ENCODE results near the gene MYL10.

The MYL10 gene

DNA sequence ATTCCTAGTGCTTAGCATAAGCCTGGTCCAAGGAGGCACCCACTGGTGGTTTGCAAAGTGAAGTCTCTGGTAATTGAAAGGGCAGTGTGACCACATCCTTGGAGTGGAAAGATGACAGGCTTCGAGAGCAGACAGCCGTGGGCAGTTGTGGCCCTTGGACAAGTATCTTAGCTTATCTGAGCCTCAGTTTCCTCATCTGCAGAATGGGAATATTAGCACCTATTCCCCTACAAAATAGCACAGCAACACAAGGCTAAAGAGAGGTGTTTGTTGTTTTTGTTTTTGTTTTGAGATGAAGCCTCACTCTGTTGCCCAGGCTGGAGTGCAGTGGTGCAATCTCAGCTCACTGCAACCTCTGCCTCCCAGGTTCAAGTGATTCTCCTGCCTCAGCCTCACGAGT is 29.3 kb downstream of the MYL10 start:
- no peaks in the 10 kb centered on the region for H3K9me3 ChIP-seq (ENCODE audit: control insufficient read depth, insufficient read depth, low read length)
- no peaks in the 10 kb centered on the region for H3F3A ChIP-seq (ENCODE audit: control insufficient read depth, insufficient read depth)
- H3K79me2 ChIP-seq (ENCODE audit: control insufficient read depth, low read length), result no peaks in the 10 kb centered on the region

DNA sequence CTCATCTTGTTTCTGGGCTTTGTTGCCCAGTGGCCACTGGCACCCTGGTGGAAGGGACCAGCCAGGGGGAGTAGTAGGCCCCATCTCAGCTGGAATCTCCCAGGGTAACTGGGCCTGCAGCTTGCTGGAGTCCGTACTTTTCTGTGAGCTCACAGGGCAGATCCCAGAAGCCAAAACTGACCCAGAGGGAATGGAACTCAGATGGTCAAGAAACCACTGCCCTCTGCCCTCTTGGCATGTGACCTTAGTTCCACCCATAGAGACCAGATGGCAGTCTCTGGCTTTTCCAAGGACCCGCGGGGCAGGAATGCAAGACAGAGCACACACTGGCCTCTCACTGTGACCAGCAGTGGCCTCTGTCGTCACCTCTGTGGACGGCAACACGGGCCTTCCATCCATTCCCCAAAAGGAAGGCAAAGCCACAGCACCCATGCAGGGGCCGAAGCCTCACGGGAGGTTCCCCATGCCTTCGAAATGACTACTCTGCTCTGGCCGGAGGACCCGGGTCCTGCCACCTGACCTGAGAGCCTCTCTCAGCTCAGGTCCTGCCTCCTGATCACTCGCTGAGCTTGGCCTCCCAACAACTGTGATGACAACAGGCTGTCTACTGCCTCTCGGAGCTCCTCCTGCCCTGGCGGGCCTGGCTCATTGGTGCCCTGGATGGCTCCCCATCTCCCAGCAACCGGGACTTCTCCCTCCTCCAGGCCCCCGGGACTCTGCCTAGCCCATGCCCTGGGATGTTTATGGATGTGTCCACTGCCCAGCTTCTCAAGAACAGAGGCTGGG is 29.9 kb downstream of the MYL10 start:
- Histone ChIP-seq H3K36me3 (ENCODE audit: control insufficient read depth, low read length) (no peaks in the 10 kb centered on the region), H3K9me3 (ENCODE audit: control insufficient read depth, insufficient read depth, low read length) (no peaks in the 10 kb centered on the region), H3K4me1 (ENCODE audit: control insufficient read depth, low read length) (no peaks in the 10 kb centered on the region), H3K27ac (ENCODE audit: low read depth, low read length) (no peak overlapping the region), H3K27me3 (ENCODE audit: control insufficient read depth, low read length) (peaks cover 18% of the 10 kb centered on the region; the same call in 1 of the 2 replicates), H3K9me2 (replicated peaks; ENCODE audit: control insufficient read depth, low read length) (no peaks in the 10 kb centered on the region), H3K4me2 (ENCODE audit: low read length) (no peak overlapping the region), H3F3A (ENCODE audit: control insufficient read depth, insufficient read depth) (no peaks in the 10 kb centered on the region), H4K20me1 (ENCODE audit: control insufficient read depth, insufficient read depth, low read depth, low read length) (no peaks in the 10 kb centered on the region), H3K4me3 (ENCODE audit: low read length) (no peak overlapping the region), H3K79me2 (ENCODE audit: control insufficient read depth, low read length) (no peaks in the 10 kb centered on the region)
- TF ChIP-seq EZH2phosphoT487 (IDR thresholded peaks at IDR 0.05; ENCODE audit: borderline replicate concordance, low read length), result no peak
- TF ChIP-seq, protein P1, sequence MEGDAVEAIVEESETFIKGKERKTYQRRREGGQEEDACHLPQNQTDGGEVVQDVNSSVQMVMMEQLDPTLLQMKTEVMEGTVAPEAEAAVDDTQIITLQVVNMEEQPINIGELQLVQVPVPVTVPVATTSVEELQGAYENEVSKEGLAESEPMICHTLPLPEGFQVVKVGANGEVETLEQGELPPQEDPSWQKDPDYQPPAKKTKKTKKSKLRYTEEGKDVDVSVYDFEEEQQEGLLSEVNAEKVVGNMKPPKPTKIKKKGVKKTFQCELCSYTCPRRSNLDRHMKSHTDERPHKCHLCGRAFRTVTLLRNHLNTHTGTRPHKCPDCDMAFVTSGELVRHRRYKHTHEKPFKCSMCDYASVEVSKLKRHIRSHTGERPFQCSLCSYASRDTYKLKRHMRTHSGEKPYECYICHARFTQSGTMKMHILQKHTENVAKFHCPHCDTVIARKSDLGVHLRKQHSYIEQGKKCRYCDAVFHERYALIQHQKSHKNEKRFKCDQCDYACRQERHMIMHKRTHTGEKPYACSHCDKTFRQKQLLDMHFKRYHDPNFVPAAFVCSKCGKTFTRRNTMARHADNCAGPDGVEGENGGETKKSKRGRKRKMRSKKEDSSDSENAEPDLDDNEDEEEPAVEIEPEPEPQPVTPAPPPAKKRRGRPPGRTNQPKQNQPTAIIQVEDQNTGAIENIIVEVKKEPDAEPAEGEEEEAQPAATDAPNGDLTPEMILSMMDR (IDR thresholded peaks at IDR 0.05; ENCODE audit: low read depth, low read length, poor library complexity, severe bottlenecking), result no peak

More for the DNA sequence above, 29.3 kb downstream of the MYL10 start:
- Histone ChIP-seq H3K4me3 (ENCODE audit: low read length) (no peak overlapping the region), H3K4me1 (ENCODE audit: control insufficient read depth, low read length) (no peaks in the 10 kb centered on the region), H3K4me2 (ENCODE audit: low read length) (no peak overlapping the region), H3K9me2 (replicated peaks; ENCODE audit: control insufficient read depth, low read length) (no peaks in the 10 kb centered on the region), H3K36me3 (ENCODE audit: control insufficient read depth, low read length) (no peaks in the 10 kb centered on the region), H3K27ac (ENCODE audit: low read depth, low read length) (no peak overlapping the region), H3K27me3 (ENCODE audit: control insufficient read depth, low read length) (peaks cover 16% of the 10 kb centered on the region; the same call in 1 of the 2 replicates), H4K20me1 (ENCODE audit: control insufficient read depth, insufficient read depth, low read depth, low read length) (no peaks in the 10 kb centered on the region)
- no peak for TF ChIP-seq EZH2phosphoT487 (IDR thresholded peaks at IDR 0.05; ENCODE audit: borderline replicate concordance, low read length)
- TF ChIP-seq, protein P1 (IDR thresholded peaks at IDR 0.05; ENCODE audit: low read depth, low read length, poor library complexity, severe bottlenecking), result no peak

DNA sequence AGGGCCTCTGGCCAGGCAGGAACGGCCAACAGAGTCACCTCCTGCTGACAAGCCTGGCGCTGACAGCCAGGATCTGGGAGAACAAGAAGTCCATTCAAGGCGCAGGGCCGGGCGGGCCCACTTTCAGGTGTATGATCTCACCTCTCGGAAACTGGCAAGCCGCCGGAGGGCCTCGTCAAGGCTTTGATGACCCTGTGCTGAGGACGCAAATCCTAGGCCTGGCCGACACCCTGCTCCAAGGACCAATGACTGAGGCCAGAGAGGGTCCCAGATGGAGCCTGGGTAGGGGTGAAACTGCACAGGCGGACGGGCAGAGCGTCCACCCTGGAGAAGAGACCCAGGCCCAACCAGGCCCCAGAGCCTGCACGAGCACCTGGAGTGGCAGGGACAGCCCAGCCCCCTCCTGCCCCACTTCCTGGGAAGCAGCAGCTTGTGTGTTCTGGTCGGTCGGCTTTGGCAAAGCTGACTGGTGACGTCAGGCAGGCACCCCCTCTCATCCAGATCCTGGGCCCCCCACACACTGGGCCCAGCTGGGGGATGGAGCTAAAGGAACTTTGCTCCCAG is 30.6 kb downstream of the MYL10 start:
- no peak overlapping the region for H3K4me3 ChIP-seq (ENCODE audit: low read length)
- H4K20me1 ChIP-seq (ENCODE audit: control insufficient read depth, insufficient read depth, low read depth, low read length), result no peaks in the 10 kb centered on the region
- no peaks in the 10 kb centered on the region for H3K9me3 ChIP-seq (ENCODE audit: control insufficient read depth, insufficient read depth, low read length)
- H3K36me3 ChIP-seq (ENCODE audit: control insufficient read depth, low read length), result no peaks in the 10 kb centered on the region
- no peaks in the 10 kb centered on the region for H3K9me2 ChIP-seq (replicated peaks; ENCODE audit: control insufficient read depth, low read length)
- TF ChIP-seq EZH2phosphoT487 (IDR thresholded peaks at IDR 0.05; ENCODE audit: borderline replicate concordance, low read length), result no peak
- TF ChIP-seq, protein P1 (IDR thresholded peaks at IDR 0.05; ENCODE audit: low read depth, low read length, poor library complexity, severe bottlenecking), result no peak
- H3K27ac ChIP-seq (ENCODE audit: low read depth, low read length), result no peak overlapping the region
- H3K79me2 ChIP-seq (ENCODE audit: control insufficient read depth, low read length), result no peaks in the 10 kb centered on the region
- no peak overlapping the region for H3K4me2 ChIP-seq (ENCODE audit: low read length)
- H3K27me3 ChIP-seq (ENCODE audit: control insufficient read depth, low read length), result peaks cover 18% of the 10 kb centered on the region; the same call in 1 of the 2 replicates
- no peaks in the 10 kb centered on the region for H3K4me1 ChIP-seq (ENCODE audit: control insufficient read depth, low read length)
- no peaks in the 10 kb centered on the region for H3F3A ChIP-seq (ENCODE audit: control insufficient read depth, insufficient read depth)
